ENCODE results near the gene TRAK2.

The TRAK2 gene

DNA sequence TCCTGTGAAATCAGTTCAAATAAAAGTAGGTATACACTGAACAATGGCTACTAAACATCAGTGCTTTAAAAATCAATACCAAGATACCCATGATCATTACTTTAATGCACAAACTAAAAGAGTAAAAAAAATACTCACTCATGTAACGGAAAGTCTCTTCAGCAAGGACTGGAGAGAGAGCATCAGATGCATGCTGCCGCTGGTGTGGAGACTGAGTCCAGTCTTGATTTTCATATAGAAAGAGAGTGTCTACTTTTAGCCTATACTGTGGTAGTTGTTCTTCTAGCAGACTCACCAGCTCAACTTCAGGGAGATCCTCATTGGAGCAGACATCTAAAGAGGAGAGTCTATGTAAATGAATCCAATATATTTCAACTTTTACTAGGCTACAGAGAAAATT is 44.0 kb downstream of the TRAK2 start:
- DNase-seq, result no peak
- Histone ChIP-seq H2AFZ (ENCODE audit: low read depth, low read length) (no peak overlapping the region), H3K27me3 (ENCODE audit: insufficient read depth, low read length, poor library complexity) (no peaks in the 10 kb centered on the region), H3K9me3 (ENCODE audit: insufficient read depth, low read length, severe bottlenecking) (no peaks in the 10 kb centered on the region), H4K20me1 (ENCODE audit: insufficient read depth, low read length) (no peaks in the 10 kb centered on the region), H3K4me1 (ENCODE audit: insufficient read depth, low read length) (peaks cover 40% of the 10 kb centered on the region), H3K79me2 (ENCODE audit: insufficient read depth, low read length) (no peaks in the 10 kb centered on the region; the same call in 1 of the 2 replicates), H3K27ac (ENCODE audit: low read length) (peak overlapping the region; percentile 69), H3K36me3 (ENCODE audit: insufficient read depth, low read length) (no peaks in the 10 kb centered on the region), H3K4me2 (ENCODE audit: insufficient read depth, low read length) (peak overlapping the region; percentile 49; the same call in 1 of the 2 replicates), H3K4me3 (ENCODE audit: low read depth in 1 of 2, low read length in 2 of 2) (no peak overlapping the region; a peak in 1 of 4 replicates), H3K9ac (ENCODE audit: low read depth, low read length) (peak overlapping the region; percentile 44; the same call in 1 of the 2 replicates)
- TF ChIP-seq, protein P1, sequence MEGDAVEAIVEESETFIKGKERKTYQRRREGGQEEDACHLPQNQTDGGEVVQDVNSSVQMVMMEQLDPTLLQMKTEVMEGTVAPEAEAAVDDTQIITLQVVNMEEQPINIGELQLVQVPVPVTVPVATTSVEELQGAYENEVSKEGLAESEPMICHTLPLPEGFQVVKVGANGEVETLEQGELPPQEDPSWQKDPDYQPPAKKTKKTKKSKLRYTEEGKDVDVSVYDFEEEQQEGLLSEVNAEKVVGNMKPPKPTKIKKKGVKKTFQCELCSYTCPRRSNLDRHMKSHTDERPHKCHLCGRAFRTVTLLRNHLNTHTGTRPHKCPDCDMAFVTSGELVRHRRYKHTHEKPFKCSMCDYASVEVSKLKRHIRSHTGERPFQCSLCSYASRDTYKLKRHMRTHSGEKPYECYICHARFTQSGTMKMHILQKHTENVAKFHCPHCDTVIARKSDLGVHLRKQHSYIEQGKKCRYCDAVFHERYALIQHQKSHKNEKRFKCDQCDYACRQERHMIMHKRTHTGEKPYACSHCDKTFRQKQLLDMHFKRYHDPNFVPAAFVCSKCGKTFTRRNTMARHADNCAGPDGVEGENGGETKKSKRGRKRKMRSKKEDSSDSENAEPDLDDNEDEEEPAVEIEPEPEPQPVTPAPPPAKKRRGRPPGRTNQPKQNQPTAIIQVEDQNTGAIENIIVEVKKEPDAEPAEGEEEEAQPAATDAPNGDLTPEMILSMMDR (IDR thresholded peaks at IDR 0.05; ENCODE audit: borderline replicate concordance, extremely low read depth, low read length, poor library complexity, severe bottlenecking), result no peak
- no peak for TF ChIP-seq EZH2 (IDR thresholded peaks at IDR 0.05; ENCODE audit: borderline replicate concordance, low read depth, low read length, severe bottlenecking)
- ATAC-seq (ENCODE audit: insufficient read depth, low read depth), result peak; percentile 62; the same call in 2 of the 3 replicates

DNA sequence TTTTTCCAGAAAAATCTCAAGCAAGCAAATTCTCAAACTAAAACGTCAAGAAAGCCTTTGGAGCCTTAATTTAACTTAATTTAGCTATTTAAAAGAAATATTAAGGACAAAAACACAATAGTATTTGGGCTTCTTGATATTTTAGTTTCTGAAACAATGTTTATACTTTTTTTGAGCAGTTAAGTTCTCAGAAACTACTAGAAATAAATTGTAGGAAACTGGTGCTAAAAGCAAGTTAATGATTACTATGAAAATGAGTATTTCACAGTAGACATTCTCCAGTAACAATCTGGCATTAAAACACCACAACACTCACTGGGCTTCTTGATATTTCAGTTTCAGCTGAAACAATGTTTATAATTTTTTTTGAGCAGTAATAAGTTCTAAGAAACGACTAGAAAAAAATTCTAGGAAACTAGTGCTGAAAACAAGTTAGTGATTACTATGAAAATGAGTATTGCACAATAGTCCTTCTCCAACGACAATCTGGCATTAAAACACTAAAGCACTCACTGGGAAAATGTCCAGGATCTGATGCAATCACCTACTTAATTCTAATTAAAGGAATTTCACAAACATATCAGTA is 45.1 kb downstream of the TRAK2 start:
- Histone ChIP-seq H3K27me3 (ENCODE audit: insufficient read depth, low read length, poor library complexity) (no peaks in the 10 kb centered on the region), H3K36me3 (ENCODE audit: insufficient read depth, low read length) (no peaks in the 10 kb centered on the region), H3K4me2 (ENCODE audit: insufficient read depth, low read length) (peak overlapping the region; percentile 49), H3K79me2 (ENCODE audit: insufficient read depth, low read length) (no peaks in the 10 kb centered on the region), H2AFZ (ENCODE audit: low read depth, low read length) (no peak overlapping the region), H3K4me3 (ENCODE audit: low read depth in 1 of 2, low read length in 2 of 2) (no peak overlapping the region), H4K20me1 (ENCODE audit: insufficient read depth, low read length) (no peaks in the 10 kb centered on the region), H3K9me3 (ENCODE audit: insufficient read depth, low read length, severe bottlenecking) (no peaks in the 10 kb centered on the region), H3K9ac (ENCODE audit: low read depth, low read length) (peak overlapping the region; percentile 44), H3K27ac (ENCODE audit: low read length) (peak overlapping the region; percentile 69), H3K4me1 (ENCODE audit: insufficient read depth, low read length) (peaks cover 40% of the 10 kb centered on the region)
- DNase-seq (no peak), ATAC-seq (ENCODE audit: insufficient read depth, low read depth) (peak; percentile 62)
- no peak for TF ChIP-seq EZH2 (IDR thresholded peaks at IDR 0.05; ENCODE audit: borderline replicate concordance, low read depth, low read length, severe bottlenecking)
- TF ChIP-seq, protein P1 (IDR thresholded peaks at IDR 0.05; ENCODE audit: borderline replicate concordance, extremely low read depth, low read length, poor library complexity, severe bottlenecking), result no peak

DNA sequence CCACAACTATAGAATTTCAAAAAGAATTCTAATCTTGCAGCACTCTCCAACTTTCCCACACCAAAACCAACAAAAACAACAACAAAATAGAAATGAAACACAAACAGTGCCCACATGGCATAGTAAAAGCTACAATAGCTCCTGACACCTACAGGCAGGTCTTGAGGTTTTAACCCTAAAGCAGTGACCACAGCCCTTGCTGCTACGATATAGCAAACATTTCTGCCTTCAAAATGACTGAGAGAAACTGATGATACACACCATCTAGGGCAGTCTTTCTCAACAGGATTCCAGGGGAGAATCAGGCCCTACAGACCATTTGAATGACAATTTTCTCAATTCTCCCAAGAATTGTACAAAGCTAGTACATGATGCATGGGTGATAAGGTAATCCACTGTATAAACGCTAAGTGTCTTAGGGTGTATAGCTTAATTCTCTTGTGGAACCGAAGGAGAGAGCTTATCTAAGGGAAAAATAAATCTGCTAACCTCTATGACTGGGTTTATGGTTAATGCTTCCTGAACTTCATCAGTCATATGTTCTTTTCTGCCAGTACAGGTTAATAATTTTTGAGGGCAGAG is 46.5 kb downstream of the TRAK2 start:
- Histone ChIP-seq H3K4me2 (ENCODE audit: insufficient read depth, low read length) (no peak overlapping the region), H3K4me3 (ENCODE audit: low read depth in 1 of 2, low read length in 2 of 2) (no peak overlapping the region), H2AFZ (ENCODE audit: low read depth, low read length) (no peak overlapping the region), H3K27me3 (ENCODE audit: insufficient read depth, low read length, poor library complexity) (no peaks in the 10 kb centered on the region), H3K79me2 (ENCODE audit: insufficient read depth, low read length) (no peaks in the 10 kb centered on the region), H3K4me1 (ENCODE audit: insufficient read depth, low read length) (peaks cover 40% of the 10 kb centered on the region), H3K36me3 (ENCODE audit: insufficient read depth, low read length) (no peaks in the 10 kb centered on the region), H4K20me1 (ENCODE audit: insufficient read depth, low read length) (no peaks in the 10 kb centered on the region), H3K9me3 (ENCODE audit: insufficient read depth, low read length, severe bottlenecking) (no peaks in the 10 kb centered on the region), H3K9ac (ENCODE audit: low read depth, low read length) (no peak overlapping the region), H3K27ac (ENCODE audit: low read length) (peak overlapping the region; percentile 26)
- DNase-seq (no peak), ATAC-seq (ENCODE audit: insufficient read depth, low read depth) (peak; percentile 64)
- no peak for TF ChIP-seq EZH2 (IDR thresholded peaks at IDR 0.05; ENCODE audit: borderline replicate concordance, low read depth, low read length, severe bottlenecking)
- TF ChIP-seq, protein P1 (IDR thresholded peaks at IDR 0.05; ENCODE audit: borderline replicate concordance, extremely low read depth, low read length, poor library complexity, severe bottlenecking), result no peak
